OCI-LY3 (cell line): ENCODE measurements around the gene ADGRA3.

Experiments used
- EZH2phosphoT487 ChIP-seq: fragments of 200-600 bp; shearing (Covaris generic); IDR thresholded peaks from 2 replicates; pipeline ENCODE4 v1.6.1; 2018; ENCODE audit warnings: antibody characterized with exemption, mixed run types, low read depth
- TF ChIP-seq, protein P1 (sequence below): fragments of 200-600, 300-600 bp; sonication (generic); IDR thresholded peaks from 2 replicates; pipeline ENCODE4 v1.5.1; 2014; ENCODE audit warnings: antibody characterized with exemption, low read length, low read depth

DNA sequence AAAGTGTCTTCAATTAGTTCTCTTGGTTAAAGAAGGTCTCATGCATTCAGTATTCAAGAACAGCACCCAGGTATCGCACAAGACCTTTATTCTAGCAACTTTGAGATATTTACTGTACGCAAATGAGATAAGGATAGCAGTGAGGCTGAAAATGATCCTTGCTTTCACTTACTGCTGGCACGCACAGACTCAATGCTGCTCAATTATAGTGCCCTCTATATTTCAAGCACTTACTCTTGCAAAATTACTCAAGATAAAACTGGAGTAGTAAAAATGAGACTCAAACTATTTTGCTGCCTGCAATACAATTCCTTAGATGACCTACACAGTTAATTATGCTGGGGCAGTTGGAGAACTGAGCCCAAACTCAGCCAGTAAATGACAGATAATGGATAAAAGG, 60.9 kb downstream of the ADGRA3 start:
- TF ChIP-seq, protein P1, sequence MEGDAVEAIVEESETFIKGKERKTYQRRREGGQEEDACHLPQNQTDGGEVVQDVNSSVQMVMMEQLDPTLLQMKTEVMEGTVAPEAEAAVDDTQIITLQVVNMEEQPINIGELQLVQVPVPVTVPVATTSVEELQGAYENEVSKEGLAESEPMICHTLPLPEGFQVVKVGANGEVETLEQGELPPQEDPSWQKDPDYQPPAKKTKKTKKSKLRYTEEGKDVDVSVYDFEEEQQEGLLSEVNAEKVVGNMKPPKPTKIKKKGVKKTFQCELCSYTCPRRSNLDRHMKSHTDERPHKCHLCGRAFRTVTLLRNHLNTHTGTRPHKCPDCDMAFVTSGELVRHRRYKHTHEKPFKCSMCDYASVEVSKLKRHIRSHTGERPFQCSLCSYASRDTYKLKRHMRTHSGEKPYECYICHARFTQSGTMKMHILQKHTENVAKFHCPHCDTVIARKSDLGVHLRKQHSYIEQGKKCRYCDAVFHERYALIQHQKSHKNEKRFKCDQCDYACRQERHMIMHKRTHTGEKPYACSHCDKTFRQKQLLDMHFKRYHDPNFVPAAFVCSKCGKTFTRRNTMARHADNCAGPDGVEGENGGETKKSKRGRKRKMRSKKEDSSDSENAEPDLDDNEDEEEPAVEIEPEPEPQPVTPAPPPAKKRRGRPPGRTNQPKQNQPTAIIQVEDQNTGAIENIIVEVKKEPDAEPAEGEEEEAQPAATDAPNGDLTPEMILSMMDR = no peak
- TF ChIP-seq EZH2phosphoT487 = no peak
